ENCODE results near the gene SMC5.

DNA sequence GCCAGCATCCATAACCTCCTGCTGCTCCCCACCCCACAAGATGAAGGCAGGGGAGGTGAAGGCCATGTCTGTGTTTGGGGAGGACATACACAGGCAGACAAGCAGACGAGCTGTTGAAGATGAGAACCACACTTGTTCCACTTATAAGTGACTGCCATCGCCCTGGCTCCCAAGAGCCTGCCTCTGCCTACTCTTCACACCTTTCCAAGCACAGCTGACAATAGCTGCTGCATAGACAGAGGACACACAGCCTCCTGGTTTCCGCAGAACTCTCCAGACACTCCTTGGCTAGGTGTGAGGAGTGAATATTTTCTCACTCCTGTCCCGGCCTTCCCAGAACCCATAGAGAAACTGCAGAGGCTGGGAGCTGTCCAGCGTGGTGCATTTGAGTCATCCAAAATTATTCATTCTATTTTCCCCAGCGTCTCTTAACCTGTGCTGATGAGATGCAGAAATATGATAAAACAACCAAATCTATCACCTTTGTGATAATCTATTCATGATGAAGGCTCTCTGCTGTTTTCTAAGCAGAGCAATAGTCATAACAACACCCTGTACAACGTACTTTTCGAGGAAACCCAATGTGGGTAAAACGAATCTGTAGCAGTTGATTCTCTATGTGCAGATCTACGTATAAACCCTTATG lies 131.0 kb downstream of the SMC5 start:
- TF ChIP-seq POLR2AphosphoS5 (IDR thresholded peaks at IDR 0.05) (no peak), EP300 (IDR thresholded peaks at IDR 0.05) (no peak)
- TF ChIP-seq, protein P1, sequence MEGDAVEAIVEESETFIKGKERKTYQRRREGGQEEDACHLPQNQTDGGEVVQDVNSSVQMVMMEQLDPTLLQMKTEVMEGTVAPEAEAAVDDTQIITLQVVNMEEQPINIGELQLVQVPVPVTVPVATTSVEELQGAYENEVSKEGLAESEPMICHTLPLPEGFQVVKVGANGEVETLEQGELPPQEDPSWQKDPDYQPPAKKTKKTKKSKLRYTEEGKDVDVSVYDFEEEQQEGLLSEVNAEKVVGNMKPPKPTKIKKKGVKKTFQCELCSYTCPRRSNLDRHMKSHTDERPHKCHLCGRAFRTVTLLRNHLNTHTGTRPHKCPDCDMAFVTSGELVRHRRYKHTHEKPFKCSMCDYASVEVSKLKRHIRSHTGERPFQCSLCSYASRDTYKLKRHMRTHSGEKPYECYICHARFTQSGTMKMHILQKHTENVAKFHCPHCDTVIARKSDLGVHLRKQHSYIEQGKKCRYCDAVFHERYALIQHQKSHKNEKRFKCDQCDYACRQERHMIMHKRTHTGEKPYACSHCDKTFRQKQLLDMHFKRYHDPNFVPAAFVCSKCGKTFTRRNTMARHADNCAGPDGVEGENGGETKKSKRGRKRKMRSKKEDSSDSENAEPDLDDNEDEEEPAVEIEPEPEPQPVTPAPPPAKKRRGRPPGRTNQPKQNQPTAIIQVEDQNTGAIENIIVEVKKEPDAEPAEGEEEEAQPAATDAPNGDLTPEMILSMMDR (IDR thresholded peaks at IDR 0.05): no peak
